ENCODE results near the gene LYSMD2.

DNA sequence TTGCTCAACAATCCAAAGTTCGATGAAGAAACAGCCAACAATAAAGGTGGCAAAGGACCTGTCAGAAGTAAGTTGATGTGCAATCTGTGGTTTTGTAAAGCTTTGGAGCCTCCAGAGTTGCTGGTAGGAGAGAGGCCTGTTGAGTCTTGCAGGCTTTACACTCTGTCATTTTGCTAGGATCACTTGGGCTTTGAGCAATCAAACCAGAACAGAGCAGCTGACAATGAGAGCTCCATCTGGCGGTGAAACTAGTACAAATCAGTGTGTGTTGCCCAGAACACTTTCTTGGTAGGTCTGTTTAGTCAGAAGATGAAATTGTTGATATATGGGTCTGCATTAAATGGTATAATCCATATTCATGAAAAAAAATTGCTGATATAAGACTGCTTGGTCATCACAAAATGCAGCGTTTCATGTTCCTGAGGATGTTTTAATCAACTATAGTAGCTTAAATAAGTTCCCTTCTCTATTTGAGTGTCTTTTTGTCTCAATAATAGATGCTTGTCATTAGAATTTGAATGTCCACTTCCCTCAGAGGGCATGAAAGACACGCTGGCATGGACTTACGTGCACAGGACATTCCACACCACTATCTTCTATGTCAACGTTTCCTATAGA lies 39.6 kb upstream of the LYSMD2 start:
- TF ChIP-seq, protein P1, sequence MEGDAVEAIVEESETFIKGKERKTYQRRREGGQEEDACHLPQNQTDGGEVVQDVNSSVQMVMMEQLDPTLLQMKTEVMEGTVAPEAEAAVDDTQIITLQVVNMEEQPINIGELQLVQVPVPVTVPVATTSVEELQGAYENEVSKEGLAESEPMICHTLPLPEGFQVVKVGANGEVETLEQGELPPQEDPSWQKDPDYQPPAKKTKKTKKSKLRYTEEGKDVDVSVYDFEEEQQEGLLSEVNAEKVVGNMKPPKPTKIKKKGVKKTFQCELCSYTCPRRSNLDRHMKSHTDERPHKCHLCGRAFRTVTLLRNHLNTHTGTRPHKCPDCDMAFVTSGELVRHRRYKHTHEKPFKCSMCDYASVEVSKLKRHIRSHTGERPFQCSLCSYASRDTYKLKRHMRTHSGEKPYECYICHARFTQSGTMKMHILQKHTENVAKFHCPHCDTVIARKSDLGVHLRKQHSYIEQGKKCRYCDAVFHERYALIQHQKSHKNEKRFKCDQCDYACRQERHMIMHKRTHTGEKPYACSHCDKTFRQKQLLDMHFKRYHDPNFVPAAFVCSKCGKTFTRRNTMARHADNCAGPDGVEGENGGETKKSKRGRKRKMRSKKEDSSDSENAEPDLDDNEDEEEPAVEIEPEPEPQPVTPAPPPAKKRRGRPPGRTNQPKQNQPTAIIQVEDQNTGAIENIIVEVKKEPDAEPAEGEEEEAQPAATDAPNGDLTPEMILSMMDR (IDR thresholded peaks at IDR 0.05 in 8 of 11, conservative IDR thresholded peaks at IDR 0.05 in 3 of 11) = peak in 10 of 11 experiments; percentile 34 to 85 (median 71)
- TF ChIP-seq POLR2AphosphoS5 (IDR thresholded peaks at IDR 0.05) = no peak
- no peak for TF ChIP-seq POLR2A (IDR thresholded peaks at IDR 0.05)

Measured in spleen (tissue), 7 donors.